EH (cell line): Measurements from ENCODE around the gene KRTAP4-7.
"Not testable (repeated sequence)": the region's sequence is repeated elsewhere in the genome, so short reads cannot be mapped to it uniquely, and the experiment has no call there.

Experiments used
- DNase-seq: peaks from one replicate; pipeline ENCODE4 v3.0.0-alpha.2; 2015; ENCODE audit warnings: low read depth

The KRTAP4-7 gene

DNA sequence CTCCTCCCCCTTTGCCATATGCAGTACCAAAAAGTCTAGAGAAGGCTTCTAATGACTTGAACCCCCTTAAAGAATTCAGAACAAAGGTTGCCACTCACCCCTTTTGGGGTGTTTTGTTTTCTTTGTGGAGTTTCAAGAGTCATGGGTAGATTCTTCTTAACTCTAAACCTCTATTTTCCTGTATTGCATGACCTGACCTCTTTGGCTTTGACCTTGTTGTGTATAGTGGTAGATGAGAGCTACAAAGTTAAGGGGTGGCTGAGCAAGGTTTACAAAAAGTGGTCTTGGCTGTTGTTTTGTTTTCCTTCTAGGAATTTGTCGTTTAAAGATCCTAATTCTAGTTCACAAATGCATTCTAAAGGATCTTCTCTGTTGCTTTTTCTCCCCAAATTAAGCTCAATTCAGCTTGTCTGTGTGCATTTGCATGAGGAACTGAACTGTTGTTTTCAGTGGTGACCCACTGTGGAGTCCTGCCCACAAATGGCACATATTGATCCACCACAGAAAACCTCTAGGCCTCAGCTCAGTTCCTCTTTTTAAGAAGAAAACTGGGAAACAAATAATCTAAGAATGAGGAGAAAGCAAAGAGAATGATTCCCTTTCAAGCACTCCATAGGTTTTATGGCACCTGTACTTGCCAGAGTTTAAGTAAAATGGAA is 24.9 kb downstream of the KRTAP4-7 start:
- not testable (repeated sequence) for DNase-seq

DNA sequence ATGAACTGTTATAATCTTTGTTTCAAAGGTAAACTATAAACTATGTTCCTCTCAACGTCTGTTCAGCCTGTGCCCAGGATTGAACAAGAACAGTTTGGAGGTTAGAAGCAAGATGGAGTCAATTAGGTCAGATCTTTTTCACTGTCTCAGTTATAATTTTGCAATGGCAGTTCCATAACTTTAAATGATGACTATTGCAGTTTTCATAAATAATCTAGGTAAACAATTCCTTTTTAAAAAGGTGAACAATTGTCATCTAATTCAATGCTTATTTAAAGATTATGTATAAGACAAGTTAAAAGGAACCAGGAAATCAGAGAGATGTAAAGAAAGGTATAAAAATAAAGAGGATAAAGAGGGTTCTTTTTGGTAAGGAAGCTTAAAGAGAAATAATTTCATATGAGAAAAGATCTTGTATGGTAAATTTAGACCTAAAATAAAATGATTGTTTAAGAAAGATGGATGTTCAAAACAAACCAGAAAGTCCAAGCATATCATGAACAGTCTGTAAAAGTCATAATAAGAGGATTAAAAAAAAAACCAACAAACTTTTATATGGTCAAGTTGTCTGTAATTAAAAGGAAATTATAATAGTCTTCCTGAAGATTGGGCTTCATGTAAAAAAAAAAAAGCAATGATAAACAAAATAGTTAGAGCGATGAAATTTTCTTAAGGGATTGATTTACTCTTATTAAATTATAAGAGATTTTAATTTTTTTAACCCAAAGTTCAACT is 27.4 kb downstream of the KRTAP4-7 start:
- no peak for DNase-seq

DNA sequence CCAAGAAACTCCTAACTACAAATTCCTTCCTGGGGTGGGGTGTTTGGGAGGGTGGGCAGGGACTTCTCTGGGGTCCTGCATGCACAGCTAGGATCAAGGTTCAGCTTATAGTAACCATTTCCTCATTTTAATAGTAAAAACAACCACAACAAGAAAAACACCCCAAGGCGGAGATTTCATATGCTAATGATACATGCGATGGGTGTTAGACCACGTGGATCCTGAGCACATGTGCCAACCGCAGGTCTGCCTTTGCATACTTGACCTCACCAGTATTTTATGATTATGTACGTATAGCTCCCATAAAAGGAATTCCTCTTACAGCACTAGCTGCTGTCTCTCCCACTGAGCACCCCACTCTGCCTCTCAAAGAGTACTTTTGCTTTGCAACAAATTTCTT is 32.3 kb downstream of the KRTAP4-7 start:
- peak; percentile 71 for DNase-seq

DNA sequence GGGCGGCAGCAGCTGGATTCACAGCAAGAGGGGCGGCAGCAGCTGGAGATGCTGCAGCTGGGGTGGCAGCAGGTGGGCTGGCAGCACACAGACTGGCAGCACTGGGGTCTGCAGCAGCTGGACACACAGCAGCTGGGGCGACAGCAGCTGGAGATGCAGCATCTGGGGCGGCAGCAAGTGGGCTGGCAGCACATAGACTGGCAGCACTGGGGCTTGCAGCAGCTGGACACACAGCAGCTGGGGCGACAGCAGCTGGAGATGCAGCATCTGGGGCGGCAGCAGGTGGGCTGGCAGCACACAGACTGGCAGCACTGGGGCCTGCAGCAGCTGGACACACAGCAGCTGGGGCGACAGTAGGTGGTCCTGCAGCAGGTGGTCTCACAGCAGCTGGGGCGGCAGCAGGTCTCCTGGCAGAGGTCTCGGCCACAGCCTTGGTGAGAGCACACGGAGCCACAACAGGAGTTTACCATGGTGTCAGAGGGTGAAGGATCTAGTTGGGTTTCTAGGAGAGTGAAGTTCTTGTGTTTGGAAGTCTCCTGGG is 34.0 kb downstream of the KRTAP4-7 start, which contains the start of gene KRTAP4-11:
KRTAP4-11 (minus strand) TSS at position 528 of the 541 bp plus-strand sequence; CDS start at position 470, 58 bp downstream.
- DNase-seq = peak; percentile 29

DNA sequence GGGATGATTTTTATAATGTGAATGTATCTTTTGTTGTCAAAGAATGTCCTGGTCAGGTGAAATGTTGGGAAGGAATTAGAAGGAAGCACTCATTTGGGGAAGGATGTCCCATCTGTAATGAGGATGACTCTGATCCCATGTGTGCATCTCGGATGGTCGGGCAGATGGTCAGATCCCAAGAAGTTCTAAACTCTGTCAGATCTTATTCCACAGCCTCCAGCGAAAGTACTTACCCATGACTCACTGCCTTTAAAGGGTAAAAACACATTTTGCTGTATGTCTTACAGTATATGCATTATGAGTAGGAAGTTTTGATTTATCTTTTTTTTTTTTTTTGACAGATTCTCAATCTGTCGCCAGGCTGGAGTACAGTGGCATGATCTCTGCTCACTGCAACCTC is 34.8 kb downstream of the KRTAP4-7 start:
- peak; percentile 81 for DNase-seq

DNA sequence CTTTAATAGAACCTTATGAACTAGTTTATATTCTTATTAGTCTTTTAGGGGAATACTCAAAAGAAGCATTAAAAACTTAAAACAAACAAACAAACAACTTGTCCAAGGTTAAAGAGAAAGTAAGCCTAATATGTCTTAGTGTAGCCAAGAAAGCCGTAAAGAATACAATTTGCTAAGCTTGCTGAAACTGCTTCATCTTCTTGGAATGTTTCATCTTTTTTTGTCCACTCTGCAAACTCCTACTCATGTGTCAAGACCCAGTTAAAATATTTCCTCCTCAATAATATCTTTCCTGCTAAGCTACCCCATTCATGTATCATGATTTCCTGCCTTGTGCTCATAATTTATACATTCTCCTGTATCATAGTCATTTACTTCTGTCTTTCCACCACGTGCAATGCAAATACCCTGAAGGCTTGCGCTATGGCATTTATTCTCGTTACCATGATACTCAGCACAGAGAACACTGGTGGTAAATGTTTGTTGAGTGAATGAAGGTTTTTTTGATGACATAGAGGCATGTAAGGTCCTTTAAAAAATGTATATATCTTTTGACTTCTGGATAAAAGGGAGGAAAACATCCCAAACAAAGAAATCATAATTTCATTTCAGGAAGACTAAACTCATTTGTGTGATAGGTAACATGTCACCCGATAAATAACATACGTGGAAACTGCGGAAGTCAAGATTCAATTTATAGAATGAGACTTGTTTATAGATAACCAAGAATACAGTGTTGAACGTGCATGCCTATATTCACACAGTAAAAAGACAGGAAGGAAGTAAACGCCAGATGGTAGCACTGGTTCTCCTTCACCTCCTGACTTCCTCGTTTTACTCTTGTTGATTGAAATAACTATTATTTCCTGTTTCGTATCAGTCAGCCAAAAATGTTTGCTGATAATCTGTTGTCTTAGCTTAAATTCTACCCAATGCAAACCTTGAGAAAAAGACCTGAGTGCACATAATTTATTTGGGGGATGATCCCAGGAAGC is 36.0 kb downstream of the KRTAP4-7 start:
- peak; percentile 70 for DNase-seq

DNA sequence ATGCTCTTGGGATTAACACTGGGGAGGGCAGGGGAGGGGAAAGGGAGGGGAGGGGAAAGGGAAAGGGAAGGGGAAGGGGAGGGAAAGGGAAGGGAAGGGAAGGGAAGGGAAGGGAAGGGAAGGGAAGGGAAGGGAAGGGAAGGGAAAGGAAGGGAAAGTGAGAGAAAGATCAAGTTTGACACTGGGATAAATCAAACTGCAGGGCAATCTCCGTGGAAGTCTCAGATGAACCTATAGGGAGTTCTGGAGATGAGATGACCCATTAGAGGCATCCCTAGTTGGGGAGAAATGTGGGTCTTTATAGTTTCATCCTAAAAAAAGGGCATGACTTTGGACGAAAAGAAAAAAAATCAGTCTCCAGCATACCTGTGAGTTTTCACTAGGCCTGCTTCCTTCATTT is 37.8 kb downstream of the KRTAP4-7 start:
- no peak for DNase-seq

DNA sequence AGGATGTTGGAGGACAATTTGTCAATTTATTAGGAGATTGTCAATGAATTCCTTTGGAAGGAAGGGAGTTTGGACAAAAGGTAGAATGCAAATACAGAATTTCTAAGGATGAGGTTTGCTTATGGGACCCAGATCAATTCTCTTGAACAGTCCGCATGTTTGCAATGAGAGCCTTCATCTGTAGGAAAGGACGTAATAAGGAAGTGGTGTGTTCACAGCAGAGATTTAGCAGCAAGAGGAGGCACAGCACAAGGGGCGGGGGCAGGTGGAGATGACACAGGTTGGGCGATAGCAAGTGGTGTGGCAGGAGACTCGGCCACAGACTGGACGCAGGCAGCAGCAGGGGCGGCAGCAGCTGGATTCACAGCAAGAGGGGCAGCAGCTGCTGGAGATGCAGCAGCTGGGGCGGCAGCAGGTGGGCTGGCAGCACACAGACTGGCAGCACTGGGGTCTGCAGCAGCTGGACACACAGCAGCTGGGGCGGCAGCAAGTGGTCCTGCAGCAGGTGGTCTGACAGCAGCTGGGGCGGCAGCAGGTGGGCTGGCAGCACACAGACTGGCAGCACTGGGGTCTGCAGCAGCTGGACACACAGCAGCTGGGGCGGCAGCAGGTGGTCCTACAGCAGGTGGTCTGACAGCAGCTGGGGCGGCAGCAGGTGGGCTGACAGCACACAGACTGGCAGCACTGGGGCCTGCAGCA is 39.5 kb downstream of the KRTAP4-7 start:
- DNase-seq = not testable (repeated sequence)

DNA sequence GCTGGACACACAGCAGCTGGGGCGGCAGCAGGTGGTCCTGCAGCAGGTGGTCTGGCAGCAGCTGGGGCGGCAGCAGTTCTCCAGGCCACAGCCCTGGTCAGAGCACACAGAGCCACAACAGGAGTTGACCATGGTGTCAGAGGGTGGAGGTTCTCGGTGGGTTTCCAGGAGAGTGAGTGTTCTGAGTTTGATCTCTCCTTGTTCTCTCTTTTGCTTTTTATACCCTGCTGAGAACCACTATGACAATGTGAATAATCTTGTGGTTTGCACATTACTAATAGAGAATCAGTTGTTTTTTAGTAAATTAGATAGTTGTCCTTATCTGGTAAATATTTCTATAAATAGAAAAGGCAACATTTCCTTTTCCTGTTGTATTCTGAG is 40.0 kb downstream of the KRTAP4-7 start, which contains the start of gene KRTAP4-12:
KRTAP4-12 (minus strand) TSS at position 192 of the 381 bp plus-strand sequence; CDS start at position 132, 60 bp downstream.
- peak; percentile 36 for DNase-seq

DNA sequence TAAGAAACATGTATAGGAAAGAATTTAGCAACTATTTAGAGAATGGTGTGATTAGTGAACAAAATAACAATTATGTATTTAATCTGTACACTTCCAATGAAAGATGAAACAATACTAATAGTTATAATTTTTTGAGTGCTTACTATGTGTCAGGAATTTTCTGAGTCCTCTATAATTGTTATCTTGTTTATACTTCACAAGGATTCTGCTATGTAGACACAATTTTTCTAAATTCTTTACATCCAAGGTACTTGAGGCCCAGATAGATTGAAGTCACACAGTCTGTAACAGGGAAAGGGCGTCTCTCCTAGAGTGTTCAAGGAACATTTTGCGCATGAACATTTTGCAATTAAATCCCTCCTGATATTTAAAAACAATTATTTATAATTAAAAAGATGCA is 41.1 kb downstream of the KRTAP4-7 start:
- no peak for DNase-seq

DNA sequence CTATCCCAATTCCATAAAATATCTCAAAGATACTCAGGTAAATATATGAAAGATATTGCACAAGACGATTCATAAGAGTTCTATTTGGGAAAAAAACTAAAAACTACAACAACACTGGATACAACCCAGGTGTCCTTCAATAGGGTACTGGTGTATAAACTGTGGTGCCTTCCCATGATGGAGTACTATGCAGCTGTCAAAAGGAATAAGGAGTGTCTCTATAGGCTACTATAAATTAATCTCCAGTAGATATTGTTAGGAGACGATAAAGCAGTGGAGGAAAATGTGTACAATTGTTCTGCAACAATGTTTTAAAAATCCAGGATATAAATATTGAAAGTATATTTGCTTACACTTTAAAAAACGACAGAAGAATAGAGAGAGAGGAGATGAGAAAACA is 42.5 kb downstream of the KRTAP4-7 start:
- no peak for DNase-seq

DNA sequence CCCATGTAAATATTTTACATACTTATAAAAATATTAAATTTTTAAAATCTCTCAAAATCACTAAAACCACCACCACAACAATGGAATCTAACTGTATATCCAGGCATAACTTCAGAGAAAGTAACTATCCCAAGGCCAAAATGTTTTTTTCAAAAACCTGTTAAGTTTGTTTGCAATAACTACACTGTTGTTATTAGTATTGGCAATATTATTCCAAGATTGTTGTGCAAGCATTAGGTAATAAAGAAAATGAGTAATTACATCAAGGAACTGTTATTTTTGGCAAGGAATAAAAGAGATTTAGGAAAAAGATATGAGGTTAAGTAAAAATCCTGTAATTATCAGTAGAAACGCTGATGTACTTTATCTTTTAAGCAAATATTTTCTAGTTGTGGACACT is 43.4 kb downstream of the KRTAP4-7 start:
- no peak for DNase-seq

DNA sequence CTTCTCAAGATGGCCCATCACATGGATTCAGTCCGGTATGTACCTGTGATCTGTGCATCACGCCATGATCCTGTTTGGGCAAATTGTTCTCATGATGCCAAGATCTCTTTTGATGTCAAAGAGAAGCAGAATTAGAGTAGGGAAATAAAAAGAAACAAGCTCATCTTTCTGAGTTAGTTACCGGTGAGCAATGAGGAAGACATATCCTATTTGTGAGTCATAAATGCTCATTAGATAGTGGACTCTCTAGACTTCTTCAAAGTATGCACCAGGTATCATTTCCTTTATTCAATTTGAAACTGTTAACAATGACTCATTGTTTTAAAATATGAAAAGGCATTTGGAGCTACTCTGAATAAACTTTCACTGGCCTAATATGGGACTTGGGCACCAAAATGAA is 48.0 kb downstream of the KRTAP4-7 start:
- DNase-seq = peak; percentile 60

DNA sequence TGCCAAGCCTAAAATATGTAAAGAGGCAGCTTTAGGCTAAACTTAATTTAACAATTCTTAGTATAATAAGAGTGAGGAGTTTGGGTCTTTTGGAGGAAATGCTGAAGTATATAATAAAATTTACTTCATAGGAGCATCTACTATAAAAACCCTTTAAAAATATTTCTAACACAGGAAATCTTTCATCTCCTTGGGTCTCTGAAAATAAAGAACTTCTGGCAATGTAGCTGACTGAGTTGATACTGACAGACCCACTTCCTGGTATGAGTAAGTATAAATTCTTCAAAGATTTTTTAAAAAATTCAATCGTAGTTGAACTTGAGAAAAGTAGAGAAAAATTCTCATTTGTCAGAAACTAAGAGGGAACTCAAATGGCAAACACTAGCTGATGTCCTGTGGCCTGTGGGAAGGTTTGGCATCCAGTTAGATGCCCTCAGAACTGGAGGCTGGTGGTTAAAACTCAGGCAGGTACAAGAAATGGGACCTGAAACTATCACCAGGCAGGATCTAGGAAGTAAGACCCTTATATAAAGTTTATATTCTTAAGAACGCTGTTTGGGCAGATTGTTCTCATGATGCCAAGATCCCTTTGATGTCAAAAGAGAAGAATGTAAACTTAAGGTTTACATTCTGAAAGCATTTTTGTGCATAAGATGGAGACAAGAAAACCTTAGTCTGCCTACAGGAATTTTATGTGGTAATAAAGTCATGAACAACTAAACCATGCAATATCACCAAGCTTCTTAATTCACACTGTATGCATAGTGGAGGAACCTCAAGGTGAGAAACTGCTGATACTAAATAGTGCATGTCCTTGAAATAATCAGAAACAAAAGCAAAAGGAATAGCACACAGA is 50.2 kb downstream of the KRTAP4-7 start:
- DNase-seq = peak; percentile 47
